Tibial artery (tissue), 4 donors: ENCODE results near the gene MIB2.

Experiments
- DNase-seq, 2 donors: peaks; one replicate each; pipeline ENCODE4 v3.0.0-alpha.2; 2019
- H3K27ac ChIP-seq, 2 donors: fragments of 200-600 bp; sonication (generic) in 1 of 2; 1 replicate in 1 of 2; 2 replicates in 1 of 2; pipeline ENCODE4 v1.5.1; 2018 to 2019; ENCODE audit warnings: mild to moderate bottlenecking in 1 of 2
- H3K27me3 ChIP-seq, 2 donors: fragments of 200-600 bp; sonication (generic) in 1 of 2; one replicate each; pipeline versions ENCODE4 v1.5.1 to v1.6.0; 2016 to 2019
- H3K36me3 ChIP-seq, 3 donors: fragments of 200-600 bp; sonication (generic) in 2 of 3; one replicate each; pipeline ENCODE4 v1.5.1; 2016 to 2019; ENCODE audit warnings: mild to moderate bottlenecking in 2 of 3
- H3K4me1 ChIP-seq, 4 donors: fragments of 200-600 bp; sonication (generic) in 2 of 4; 1 replicate in 3 of 4; 2 replicates in 1 of 4; pipeline ENCODE4 v1.5.1; 2016 to 2019
- H3K4me3 ChIP-seq, 2 donors: fragments of 200-600 bp; sonication (generic) in 1 of 2; 1 replicate in 1 of 2; 2 replicates in 1 of 2; pipeline ENCODE4 v1.5.1; 2018 to 2019; ENCODE audit warnings: mild to moderate bottlenecking in 2 of 2
- H3K9me3 ChIP-seq, 3 donors: fragments of 200-600 bp; sonication (generic) in 1 of 3; one replicate each; pipeline ENCODE4 v1.5.1; 2016 to 2019
- CTCF ChIP-seq, 2 experiments: fragments of 200-600 bp in 1 of 2; fragments of 450-650 bp in 1 of 2; IDR thresholded peaks; one replicate each; pipeline ENCODE4 v1.5.1; 2017 to 2019; ENCODE audit warnings: antibody characterized with exemption in 2 of 2, mild to moderate bottlenecking in 1 of 2, moderate library complexity in 1 of 2
- intact Hi-C: fragments of 100-400 bp; cut with DNase I; formaldehyde crosslinking; loops from one replicate; pipeline ENCODE4 v1.15.0; 2023; ENCODE audit warnings: low total_unique reads

The MIB2 gene

GRCh38 chr1:1615256-1616044, at the start of gene MIB2:
Gene MIB2 (plus strand): TSS chr1:1615500. CDS start chr1:1623453, 7,953 bp downstream.
- peak; percentile 91 to 96 for DNase-seq
- Histone ChIP-seq H3K36me3 (peaks cover 0 to 28% (median 4%) of the 10 kb centered on the region in 3 donors), H3K27ac (peak within 1 kb of the TSS; percentile 100), H3K4me1 (peaks cover 5 to 40% (median 33%) of the 10 kb centered on the region in 4 donors), H3K9me3 (no peaks in the 10 kb centered on the region), H3K4me3 (peak within 1 kb of the TSS; percentile 99 to 100), H3K27me3 (no peaks in the 10 kb centered on the region)
- no peak for TF ChIP-seq CTCF (IDR thresholded peaks at IDR 0.05)
- intact Hi-C loops = loop anchor here (2.0 kb wide), 1 partner anchor 41 kb away; the partner anchor contains the start of gene SSU72

- Histone ChIP-seq H3K27me3 (no peaks in the 10 kb centered on the region), H3K9me3 (no peaks in the 10 kb centered on the region), H3K4me1 (peaks cover 0 to 36% (median 18%) of the 10 kb centered on the region in 4 donors), H3K36me3 (peaks cover 25 to 59% (median 32%) of the 10 kb centered on the region in 3 donors), H3K4me3 (no peak overlapping the region), H3K27ac (no peak overlapping the region)
- intact Hi-C loops = no loop called here
- TF ChIP-seq CTCF (IDR thresholded peaks at IDR 0.05) = no peak
- no peak for DNase-seq
Measured at GRCh38 chr1:1567152-1567875, 48.0 kb upstream of the MIB2 start.

GRCh38 chr1:1567891-1568291, 47.4 kb upstream of the MIB2 start:
- TF ChIP-seq CTCF (IDR thresholded peaks at IDR 0.05) = no peak
- Histone ChIP-seq H3K9me3 (no peaks in the 10 kb centered on the region), H3K27me3 (no peaks in the 10 kb centered on the region), H3K4me3 (no peak overlapping the region), H3K4me1 (peaks cover 0 to 42% (median 21%) of the 10 kb centered on the region in 4 donors), H3K27ac (no peak overlapping the region), H3K36me3 (peaks cover 19 to 53% (median 27%) of the 10 kb centered on the region in 3 donors)
- intact Hi-C loops = no loop called here
- DNase-seq = no peak

- Histone ChIP-seq H3K36me3 (peaks cover 5 to 39% (median 13%) of the 10 kb centered on the region in 3 donors), H3K4me1 (peaks cover 0 to 50% (median 26%) of the 10 kb centered on the region in 4 donors)
- no peak for TF ChIP-seq CTCF (IDR thresholded peaks at IDR 0.05)
Measured at GRCh38 chr1:1569341-1569740, 46.0 kb upstream of the MIB2 start.

GRCh38 chr1:1573843-1574720, 41.2 kb upstream of the MIB2 start:
- intact Hi-C loops = loop anchor here (2.0 kb wide), 1 partner anchor 41 kb away; the partner anchor contains the start of gene MIB2
- H3K27me3 ChIP-seq = no peaks in the 10 kb centered on the region
- H3K36me3 ChIP-seq = peaks cover 0 to 15% (median 0%) of the 10 kb centered on the region in 3 donors
- peak overlapping the region; percentile 81 to 95 for H3K4me3 ChIP-seq
- H3K4me1 ChIP-seq = peaks cover 0 to 47% (median 25%) of the 10 kb centered on the region in 4 donors
- DNase-seq = peak in 1 of 2 donors; percentile 78
- TF ChIP-seq CTCF (IDR thresholded peaks at IDR 0.05) = no peak
- H3K9me3 ChIP-seq = no peaks in the 10 kb centered on the region
- peak overlapping the region; percentile 98 for H3K27ac ChIP-seq

More at GRCh38 chr1:1569341-1569740, 46.0 kb upstream of the MIB2 start:
- no peak for DNase-seq
- H3K9me3 ChIP-seq = no peaks in the 10 kb centered on the region
- no peaks in the 10 kb centered on the region for H3K27me3 ChIP-seq
- no peak overlapping the region for H3K27ac ChIP-seq
- no peak overlapping the region for H3K4me3 ChIP-seq
- intact Hi-C loops = no loop called here
